IPS DF 19.7 (cell line): ENCODE data around the gene RAP1B.

Source experiments
- DNase-seq: peaks from one replicate; pipeline ENCODE4 v3.0.0-alpha.2; 2013; ENCODE audit warnings: low read depth, low spot score

Gene RAP1B

DNA sequence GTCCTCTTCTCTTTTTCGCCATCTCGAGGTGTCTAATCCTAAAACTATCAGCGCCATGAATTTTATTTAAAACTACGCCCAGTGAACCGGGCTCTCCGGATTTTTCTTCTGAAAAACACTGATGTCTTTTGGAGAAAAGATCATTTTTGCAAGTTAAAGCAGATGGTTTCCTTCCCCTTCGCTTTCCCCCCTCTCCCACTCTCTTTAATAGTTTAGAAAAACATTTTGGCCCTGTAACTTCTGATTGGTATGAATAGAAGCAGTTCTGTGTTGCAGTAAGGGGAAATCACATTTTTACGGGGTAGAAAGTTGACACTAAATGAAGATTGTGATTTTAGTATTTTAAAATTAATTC lies 1.1 kb downstream of the RAP1B start:
- no peak for DNase-seq

DNA sequence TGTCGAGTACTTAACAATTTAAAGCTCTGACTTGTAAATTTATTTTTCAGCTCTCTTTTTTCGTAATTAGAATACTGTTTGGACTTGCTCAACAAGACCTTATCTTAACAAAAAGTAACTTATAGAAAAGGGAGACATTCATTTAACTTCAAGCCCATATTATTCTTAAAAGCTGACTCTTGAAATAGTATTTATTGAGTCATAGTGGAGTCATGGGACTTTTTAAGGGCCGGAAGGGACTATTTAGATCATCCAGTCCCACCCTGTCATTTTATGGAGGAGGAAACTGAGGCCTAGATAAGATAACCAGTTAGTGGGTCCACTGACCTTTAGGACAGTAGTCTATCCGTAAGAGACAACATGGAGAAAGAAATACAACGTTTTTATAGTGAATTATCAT lies 1.5 kb downstream of the RAP1B start:
- no peak for DNase-seq

DNA sequence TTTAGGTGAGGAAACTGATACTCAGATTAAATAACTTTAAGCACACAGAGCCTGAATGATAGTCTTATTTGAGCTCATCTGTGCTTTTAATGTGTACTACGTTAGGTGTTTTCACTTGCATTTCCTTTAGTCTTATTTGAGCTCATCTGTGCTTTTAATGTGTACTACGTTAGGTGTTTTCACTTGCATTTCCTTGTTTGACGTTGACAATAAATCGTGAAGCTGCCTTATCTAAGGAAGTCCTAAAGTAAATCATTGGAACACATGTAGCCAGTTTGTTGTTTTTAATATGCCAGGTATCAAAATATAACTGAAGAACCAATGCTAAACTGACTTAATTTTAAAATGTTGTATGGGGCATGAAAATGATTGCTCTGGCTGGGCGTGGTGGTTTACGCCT lies 2.0 kb downstream of the RAP1B start:
- no peak for DNase-seq

DNA sequence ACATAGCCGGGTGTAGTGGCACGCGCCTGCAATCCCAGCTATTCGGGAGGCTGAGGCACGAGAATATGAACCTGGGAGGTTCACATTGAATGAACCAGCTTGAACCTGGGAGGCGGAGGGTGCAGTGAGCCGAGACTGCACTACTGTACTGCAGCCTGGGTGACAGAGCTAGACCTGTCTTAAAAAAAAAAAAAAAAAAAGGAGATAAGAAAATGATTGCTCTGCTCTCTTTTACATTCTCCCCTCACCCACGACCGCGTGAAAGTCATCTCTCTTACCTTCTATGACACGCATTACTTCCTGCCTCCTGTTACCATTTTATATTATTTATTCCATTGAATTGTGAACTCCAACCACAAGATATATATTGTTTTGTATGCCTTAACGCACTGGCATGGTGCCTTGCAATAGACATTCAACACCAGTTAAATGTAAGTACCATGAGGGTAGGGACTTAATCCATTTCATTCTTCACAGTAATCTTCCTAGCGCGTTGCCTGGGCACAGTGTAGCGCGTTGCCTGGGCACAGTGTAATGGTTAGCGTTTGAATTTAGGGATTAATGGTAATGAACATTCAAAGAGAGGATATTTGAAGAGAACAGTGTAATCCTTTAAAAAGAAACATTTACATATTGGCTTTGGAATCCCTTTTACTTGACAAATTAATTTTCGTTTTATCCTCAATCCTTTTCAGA lies 2.7 kb downstream of the RAP1B start:
- DNase-seq: no peak

DNA sequence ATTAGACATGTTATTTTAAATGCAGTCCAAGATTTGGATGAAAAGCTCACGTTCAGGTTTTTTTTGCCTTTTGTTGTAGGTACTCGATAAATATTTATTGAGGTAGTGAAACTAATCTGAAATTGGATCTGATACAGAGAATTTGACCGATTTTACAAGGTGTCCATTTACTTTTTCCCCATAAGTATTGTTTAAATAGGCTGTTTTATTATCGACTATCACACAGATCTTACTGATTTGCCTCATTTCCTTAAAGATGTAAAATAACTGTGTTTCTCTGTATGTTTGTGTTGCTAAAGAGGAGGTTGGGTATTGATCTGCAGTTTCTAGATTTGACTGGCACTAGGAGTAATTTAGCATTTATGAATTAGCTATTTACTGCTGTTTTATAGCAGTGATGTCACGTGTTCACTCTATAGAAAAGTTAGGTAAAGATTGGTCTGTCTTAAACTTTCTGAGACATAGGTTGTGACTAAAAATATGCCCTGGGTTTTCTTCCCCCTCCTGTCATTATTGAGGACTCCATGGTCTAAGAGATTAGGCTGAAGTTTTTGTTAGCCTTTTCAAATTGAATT lies 3.5 kb downstream of the RAP1B start:
- DNase-seq: no peak

DNA sequence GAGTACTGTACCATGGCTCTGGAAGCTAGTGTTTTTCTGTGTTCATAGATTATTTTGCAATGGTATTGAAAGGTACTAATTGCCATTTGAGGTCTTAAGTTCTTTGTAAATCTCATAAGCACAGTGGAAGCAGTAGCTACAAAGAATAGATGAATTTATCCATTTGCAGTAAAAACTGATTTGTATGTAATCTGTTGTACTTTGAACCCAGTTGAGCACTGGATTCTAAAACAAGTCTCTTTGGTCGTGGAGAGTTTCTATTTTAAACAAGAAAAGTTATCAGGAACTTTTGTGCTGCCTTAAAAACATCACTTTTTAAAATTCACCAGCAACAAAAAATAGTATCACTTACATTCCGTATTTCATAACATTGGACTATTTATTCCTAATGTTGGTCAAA lies 4.1 kb downstream of the RAP1B start:
- DNase-seq: no peak

DNA sequence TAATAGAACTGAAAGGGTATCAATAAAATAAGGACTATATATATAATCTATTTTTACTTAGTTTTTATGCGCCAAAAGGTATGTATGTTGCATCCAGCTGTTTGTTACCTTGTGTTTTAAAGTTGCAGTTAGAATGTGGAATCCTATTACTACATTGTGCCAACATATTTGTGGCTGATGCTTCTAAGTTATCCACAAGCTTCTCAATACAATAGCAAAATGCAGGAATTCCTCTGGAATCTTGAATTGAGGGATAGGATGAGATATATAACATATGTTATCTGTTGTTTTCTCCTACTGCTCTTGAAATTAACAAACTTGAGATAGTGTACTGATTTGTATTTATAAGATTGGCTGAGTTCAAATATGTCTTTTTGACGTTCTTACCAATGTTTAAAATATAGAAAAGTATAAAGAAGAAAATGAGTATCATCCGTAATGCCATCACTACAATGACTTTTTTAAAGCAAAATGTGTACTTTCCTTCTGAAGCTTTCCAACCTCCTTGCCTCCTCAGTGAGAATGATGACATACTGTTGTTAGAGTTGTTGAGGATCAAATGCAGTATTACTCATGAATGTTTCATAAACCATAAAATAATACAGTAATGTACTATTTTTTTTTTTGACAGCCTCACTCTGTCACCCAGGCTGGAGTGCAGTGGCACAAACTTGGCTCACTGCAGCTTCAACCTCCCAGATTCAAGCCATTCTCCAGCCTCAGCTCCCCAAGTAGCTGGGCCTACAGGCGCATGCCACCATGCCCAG lies 6.6 kb downstream of the RAP1B start:
- no peak for DNase-seq

DNA sequence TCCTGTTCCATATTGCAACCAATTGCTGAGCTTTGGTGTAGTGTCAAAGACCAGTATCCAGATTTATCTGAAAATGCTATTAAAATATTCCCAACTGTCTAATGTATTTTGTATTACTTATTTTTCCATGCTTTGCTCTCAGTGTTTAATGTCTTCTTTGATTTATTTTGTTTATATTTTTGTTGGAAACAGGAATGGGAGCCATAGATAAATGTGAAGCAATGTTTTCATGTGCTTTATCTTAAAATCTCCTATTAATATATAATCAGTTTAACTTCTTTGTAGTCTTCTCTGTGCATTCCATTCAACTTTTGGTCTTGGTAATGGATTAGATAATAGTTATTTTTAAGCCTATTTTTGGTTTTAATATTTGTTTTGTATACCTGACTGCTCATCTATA lies 8.8 kb downstream of the RAP1B start:
- no peak for DNase-seq

DNA sequence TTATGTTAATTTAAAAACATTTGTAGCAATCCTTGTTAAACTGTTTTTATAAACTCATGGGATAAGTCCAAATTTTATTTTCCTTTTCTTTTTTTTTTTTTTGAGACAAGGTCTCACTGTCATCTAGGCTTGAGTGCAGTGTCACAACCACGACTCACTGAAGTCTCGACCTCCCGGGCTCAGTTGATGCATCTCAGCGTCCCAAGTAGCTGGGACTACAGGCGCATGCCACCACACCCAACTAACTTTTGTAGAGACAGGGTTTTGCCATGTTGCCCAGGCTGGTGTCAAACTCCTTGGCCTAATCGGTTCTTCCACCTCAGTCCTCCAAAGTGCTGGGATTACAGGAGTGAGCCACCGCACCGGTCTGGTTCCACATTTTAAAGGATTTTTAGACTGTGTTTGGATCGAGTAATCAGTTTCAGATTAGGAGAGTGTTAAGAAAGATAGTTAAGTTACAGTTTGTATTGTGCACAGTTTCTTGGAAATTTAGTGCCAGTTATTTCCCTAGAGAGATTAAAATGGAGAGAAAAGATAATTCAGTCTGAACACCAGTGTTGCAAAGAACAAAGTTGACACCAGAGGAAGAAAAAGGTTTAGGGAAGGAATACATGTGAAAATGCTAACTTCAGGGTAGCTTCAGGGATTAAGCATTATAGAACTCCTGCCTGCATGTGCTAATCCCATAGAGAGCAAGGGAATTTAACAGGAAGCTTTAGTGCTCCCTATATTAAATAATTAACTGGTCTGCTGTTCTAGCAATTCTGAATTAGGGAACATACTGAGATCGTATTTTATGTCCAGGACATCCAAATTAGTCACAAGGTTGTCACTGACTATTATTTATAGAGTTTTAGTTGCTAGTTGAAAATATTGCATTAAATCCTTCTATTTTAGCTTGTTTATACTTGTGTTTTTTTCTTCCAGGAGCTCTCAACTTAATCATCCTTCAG lies 10.1 kb downstream of the RAP1B start:
- DNase-seq: no peak

DNA sequence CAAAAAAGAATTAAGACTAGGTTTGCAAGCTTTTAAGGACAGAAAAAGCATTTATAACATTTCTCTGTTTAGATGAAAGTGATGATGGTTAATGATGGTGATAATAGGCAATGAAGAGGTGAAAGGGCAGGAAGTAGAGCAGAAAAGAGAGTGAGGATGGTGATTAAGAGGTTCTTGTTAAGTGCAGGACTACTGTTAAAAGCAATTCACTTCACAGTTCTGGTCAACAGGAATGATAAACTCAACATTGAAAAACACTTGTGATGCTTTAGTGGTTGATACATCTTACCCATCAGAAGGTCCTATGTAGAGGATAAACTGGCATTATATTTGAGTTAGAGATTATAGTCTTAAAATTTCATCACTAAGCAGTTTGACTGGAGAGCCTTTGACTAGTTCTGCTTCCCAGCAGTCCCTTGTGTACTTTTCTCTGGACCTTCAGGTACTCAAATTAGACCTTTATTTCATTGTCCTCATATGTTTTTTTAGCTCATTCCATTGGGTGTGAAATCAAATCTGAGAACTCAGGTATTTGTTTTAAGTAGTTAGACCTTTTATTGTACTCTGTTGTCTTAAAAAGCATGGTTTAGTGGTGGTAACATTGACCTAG lies 10.9 kb downstream of the RAP1B start:
- DNase-seq: no peak

DNA sequence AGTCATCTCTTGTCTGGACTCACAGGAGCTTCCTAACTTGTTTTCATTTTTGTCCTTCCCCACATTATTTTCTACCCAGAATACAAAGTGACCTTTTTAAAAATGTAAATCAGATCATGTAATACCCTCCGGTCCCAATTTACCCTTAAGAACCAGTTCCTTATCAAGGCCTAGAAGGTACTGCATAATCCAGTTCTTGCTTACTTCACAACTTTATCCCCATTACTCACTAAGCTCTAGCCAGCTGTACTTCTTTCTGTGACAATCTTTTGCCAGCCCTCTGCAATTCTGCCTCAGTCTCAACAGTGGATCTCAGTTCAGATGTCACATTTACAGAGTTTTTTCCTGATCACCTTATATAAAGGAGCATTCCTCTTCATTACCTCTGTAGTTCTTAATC lies 11.6 kb downstream of the RAP1B start:
- DNase-seq: no peak

DNA sequence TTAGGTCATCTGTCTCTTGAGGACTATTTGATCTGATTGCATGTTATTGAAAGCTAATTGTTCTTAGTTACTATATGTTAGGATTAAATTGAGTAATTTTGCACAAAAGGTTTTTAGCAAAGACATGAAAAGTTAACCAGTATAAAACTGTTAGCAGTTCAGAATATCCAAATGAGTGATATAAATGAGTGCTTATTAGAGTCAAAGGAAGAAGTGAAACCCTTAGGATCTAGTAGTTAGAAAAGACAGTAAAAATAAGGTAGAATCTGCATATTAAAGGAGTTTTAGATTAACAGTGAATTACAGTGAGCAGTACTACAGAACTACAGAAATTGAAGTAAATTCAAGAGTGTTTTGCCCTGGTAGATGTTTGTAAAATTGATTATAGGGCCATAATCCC lies 12.4 kb downstream of the RAP1B start:
- DNase-seq: no peak

DNA sequence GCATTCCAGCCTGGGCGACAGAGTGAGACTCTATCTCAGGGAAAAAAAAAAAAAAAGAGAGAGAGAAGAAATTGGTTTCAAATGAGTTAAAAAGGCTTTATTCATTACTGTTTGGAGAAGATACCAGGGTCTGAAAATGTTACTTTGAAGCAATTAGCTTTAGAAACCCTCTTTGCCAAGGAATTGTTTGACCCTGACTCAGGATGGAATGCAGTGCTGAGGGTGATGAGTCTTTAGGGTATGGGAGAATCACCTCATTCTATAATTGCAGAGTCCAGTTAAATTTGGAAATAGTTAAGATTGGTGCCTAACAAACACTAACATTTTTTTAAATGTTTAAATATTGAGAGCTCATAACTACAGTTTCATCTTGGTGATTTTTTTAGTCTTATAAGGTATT lies 13.3 kb downstream of the RAP1B start:
- DNase-seq: no peak

DNA sequence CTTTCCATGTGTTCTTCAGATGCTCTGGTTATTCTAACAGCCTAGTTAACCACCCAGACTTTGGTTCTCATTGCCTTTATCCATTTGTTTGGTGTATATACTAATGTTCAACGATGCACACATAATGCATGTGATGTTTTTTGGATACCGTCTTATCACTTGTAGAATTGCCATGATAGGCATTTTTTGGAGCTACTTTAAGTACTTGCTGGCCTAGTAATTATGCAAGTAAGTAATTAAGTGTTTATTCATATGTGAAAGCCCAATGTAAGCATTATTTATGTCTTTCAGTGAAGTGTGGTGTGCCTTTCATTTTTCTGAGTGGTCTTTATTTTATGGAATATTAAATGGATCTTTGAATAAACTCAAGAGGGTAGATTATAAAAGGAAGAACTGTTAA lies 14.2 kb downstream of the RAP1B start:
- no peak for DNase-seq

DNA sequence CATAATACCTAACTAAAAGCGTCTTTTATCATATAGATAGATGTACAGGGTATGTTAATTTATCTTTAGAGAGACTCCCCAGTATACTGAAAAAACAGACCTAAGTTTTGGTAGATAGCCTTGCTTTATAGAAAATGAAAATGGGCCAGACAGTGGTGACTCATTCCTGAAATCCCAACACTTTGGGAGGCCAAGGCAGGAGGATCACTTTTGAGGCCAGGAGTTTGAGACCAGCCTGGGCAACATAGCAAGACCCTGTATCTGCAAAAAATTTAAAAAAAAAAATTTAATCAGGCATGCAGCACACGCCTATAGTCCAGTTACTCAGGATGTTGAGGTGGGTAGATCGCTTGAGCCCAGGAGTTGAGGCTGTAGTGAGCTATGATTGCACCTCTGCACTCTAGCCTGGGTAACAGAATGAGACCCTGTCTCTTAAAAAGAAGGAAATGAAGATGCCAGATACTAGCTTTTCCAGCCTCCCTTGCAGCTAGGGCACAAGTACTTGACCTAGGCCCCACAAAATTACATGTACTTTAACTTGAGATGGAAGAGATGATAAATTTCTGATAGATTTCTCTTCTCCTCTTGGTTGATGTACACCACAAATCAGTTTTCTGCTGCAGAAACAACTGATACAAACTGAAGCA lies 17.1 kb downstream of the RAP1B start:
- DNase-seq: no peak

DNA sequence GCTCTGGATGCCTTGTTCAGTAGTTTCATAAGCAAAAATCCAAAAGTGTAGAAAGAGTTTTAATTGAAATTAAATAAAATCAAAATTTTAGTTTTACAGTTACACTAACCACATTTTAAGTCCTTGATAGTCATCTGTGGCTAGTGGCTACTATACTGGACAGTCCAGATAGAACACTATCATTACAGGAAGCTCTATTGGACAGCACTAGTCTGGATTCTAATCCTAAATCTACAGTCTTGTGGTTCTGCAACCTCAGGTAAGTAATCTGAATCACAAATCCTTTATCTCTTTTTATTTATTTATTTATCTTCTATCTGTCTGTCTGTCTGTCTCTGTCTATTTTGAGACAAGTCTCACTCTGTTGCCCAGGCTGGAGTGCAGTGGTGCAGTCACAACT lies 18.0 kb downstream of the RAP1B start:
- DNase-seq: no peak

DNA sequence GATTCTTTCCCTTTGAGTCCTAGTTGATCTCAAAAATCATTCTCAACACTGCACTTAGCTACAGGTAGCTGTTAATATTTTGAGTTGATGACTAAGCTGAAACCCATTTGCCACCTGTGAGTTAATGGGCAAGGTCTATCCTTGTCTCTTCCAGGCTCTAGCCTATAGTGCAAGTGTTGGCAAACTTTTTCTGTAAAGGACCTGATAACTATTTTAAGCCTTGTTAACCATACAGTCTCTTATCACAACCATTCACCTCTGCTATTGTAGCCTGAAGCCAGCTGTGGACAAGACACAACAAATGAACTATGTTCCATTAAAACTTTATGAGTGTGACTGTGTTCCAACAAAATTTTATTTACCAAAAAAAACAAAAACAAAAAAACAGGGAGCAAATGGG lies 19.4 kb downstream of the RAP1B start:
- no peak for DNase-seq

DNA sequence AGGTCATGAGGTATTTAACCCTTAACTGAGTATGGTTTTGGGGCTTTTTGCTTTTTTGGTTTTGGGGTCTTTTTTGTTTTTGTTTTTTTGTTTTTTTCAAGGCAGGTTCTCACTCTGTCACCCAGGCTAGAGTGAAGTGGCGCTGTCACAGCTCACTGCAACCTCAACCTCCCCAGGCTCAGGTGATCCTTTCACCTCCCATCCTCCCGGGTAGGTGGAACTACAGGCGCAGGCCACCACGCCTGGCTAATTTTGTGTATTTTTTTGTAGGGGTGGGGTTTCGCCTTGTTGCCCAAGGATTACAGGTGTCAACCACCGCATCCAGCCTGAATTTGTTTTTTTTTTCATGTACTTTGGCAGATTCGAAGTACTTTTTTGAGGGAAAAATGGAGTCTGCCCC lies 19.9 kb downstream of the RAP1B start:
- no peak for DNase-seq

DNA sequence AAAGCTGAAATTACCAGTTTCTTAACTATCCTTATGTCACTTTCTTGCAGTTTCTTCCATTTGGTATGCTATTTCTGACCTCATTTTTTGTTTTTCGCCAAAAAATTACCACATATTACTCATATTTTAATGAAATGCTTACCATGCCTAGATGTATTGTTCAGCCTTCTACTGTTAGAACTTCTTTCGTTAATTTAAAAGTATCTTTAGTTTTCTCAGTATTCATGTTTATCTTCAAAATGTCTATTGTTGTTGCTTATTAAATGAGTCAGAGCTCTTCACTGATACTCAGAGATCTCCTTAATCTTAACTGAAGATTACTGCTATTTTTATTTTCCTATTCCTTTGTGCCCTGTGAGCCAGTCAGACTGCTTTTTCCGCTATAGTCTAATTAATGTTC lies 20.5 kb downstream of the RAP1B start:
- DNase-seq: no peak

DNA sequence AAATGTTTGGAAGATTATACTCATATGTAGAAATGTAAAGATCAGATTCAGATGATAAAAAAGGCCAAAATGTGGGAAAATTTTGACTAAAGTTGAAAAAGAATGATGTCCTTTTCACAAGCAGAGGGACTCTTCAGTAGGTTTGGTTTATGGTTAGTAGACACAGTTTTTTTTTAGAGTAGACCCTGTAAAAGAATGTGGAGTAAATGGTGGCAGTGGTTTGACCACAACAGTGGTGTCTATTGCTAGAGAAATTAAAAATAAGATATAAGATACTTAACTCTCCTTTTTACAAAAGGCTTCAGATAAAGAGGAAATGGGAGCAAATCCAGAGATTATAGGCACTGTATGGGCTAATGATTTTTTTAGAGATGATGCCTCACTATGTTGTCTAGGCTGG lies 21.8 kb downstream of the RAP1B start:
- DNase-seq: no peak
